Nephron (organoid): ENCODE measurements around the gene CAPN12.
"Not testable (repeated sequence)": the region's sequence is repeated elsewhere in the genome, so short reads cannot be mapped to it uniquely, and the experiment has no call there.

Source experiments
- H3K27ac Mint-ChIP-seq, 3 experiments: 2 replicates each; pipeline ENCODE4 v1.8.0; 2020; ENCODE audit warnings: mixed read lengths in 3 of 3, mild to moderate bottlenecking in 2 of 3, moderate library complexity in 1 of 3
- H3K27me3 Mint-ChIP-seq: 2 replicates; pipeline ENCODE4 v1.8.0; 2021; ENCODE audit warnings: low read depth, mild to moderate bottlenecking, moderate library complexity, mixed read lengths
- H3K36me3 Mint-ChIP-seq: 2 replicates; pipeline ENCODE4 v1.8.0; 2020; ENCODE audit warnings: low read depth, mixed read lengths
- H3K4me1 Mint-ChIP-seq: 2 replicates; pipeline ENCODE4 v1.8.0; 2020; ENCODE audit warnings: mixed read lengths
- H3K4me3 Mint-ChIP-seq, 3 experiments: 2 replicates each; pipeline ENCODE4 v1.8.0; 2020; ENCODE audit warnings: mild to moderate bottlenecking in 3 of 3, mixed read lengths in 3 of 3, moderate library complexity in 2 of 3
- H3K9me3 Mint-ChIP-seq: 2 replicates; pipeline ENCODE4 v1.8.0; 2020; ENCODE audit warnings: mixed read lengths
- CTCF ChIP-seq, 3 experiments: fragments of 200-600 bp; sonication (generic); IDR thresholded peaks; one replicate each; pipeline ENCODE4 v1.5.0; 2021; ENCODE audit warnings: antibody characterized with exemption in 3 of 3; ENCODE audit not compliant: unreplicated experiment in 3 of 3

The CAPN12 gene

GRCh38 chr19:38788478-38789243 lies 44.4 kb upstream of the CAPN12 start, which contains the start of gene LGALS7B:
TSS of gene LGALS7B (plus strand) at chr19:38789200. CDS start at chr19:38789227, 27 bp downstream.
- no peak for TF ChIP-seq CTCF (IDR thresholded peaks at IDR 0.05; ENCODE audit: unreplicated experiment in 3 of 3)
- peak within 1 kb of the TSS in 1 of 3 experiments; percentile 59 for H3K27ac Mint-ChIP-seq
- H3K4me1 Mint-ChIP-seq = peaks cover 10% of the 10 kb centered on the region
- H3K4me3 Mint-ChIP-seq = peak within 1 kb of the TSS in 1 of 3 experiments; percentile 2
- no peaks in the 10 kb centered on the region for H3K27me3 Mint-ChIP-seq
- H3K36me3 Mint-ChIP-seq = no peaks in the 10 kb centered on the region
- H3K9me3 Mint-ChIP-seq = no peaks in the 10 kb centered on the region

DNA sequence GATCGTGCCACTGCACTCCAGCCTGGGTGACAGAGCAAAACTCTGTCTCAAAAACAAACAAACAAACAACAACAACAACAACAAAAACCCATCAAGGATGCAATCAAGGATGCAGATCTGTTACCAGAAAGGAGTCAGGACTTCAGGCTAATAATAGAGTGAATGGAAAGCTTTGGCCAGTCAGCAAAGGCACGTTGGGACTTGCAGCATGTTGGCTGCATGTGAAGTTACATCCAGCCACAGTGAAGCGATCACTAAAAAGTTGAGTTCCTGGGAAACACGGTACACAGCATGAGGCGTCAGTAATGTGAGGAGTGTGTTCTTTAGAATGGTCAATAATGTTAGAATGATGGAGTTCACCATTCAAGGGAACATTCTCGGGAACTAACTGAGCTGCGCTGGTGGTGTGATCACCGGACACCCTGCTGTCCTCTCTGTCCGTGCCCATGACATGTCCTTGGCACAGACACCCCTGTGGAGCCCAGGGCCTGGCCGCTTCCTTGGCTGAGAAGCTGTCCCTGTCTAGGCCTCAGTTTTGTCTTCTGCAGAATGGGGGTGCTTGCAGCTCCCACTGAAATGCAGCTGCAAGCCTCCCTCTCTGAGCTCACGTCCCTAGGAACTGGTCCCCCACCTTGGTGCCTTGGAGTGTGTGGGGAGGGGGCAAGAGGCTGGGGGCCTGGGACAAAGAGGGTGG lies 42.4 kb upstream of the CAPN12 start:
- no peaks in the 10 kb centered on the region for H3K36me3 Mint-ChIP-seq
- no peaks in the 10 kb centered on the region for H3K9me3 Mint-ChIP-seq
- H3K4me3 Mint-ChIP-seq = no peak overlapping the region
- peaks cover 5% of the 10 kb centered on the region for H3K4me1 Mint-ChIP-seq
- H3K27me3 Mint-ChIP-seq = peaks cover 2% of the 10 kb centered on the region
- TF ChIP-seq CTCF (IDR thresholded peaks at IDR 0.05; ENCODE audit: unreplicated experiment in 3 of 3) = no peak
- H3K27ac Mint-ChIP-seq = peak overlapping the region in 1 of 3 experiments; percentile 73

GRCh38 chr19:38786061-38786460 lies 41.8 kb upstream of the CAPN12 start:
- not testable (repeated sequence) for H3K9me3 Mint-ChIP-seq

DNA sequence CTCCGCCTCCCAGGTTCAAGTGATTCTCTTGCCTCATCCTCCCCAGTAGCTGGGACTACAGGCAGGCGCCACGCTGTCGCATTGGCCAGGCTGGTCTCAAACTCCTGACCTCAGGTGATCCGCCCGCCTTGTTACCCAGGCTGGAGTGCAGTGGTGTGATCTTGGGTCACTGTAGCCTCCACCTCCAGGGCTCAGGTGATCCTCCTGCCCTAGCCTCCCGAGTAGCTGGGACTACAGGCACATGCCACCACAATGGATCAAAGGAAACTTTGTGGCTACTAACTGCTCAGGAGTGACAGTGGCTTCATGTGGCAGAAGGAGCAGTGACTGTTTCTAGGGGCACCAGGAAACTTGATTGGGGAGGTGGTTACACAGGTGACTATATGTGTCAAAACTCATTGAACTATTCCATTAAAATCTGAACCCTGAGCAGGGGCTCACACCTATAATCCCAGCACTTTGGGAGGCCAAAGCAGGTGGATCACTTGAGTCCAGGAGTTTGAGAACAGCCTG lies 41.0 kb upstream of the CAPN12 start:
- no peaks in the 10 kb centered on the region for H3K36me3 Mint-ChIP-seq
- TF ChIP-seq CTCF (IDR thresholded peaks at IDR 0.05; ENCODE audit: unreplicated experiment in 3 of 3) = no peak
- H3K4me3 Mint-ChIP-seq = no peak overlapping the region
- H3K4me1 Mint-ChIP-seq = peaks cover 5% of the 10 kb centered on the region
- no peak overlapping the region for H3K27ac Mint-ChIP-seq
- H3K9me3 Mint-ChIP-seq = no peaks in the 10 kb centered on the region
- peaks cover 17% of the 10 kb centered on the region for H3K27me3 Mint-ChIP-seq

More at GRCh38 chr19:38786061-38786460, 41.8 kb upstream of the CAPN12 start:
- not testable (repeated sequence) for H3K27me3 Mint-ChIP-seq, H3K36me3 Mint-ChIP-seq, H3K27ac Mint-ChIP-seq, H3K4me1 Mint-ChIP-seq, H3K4me3 Mint-ChIP-seq

DNA sequence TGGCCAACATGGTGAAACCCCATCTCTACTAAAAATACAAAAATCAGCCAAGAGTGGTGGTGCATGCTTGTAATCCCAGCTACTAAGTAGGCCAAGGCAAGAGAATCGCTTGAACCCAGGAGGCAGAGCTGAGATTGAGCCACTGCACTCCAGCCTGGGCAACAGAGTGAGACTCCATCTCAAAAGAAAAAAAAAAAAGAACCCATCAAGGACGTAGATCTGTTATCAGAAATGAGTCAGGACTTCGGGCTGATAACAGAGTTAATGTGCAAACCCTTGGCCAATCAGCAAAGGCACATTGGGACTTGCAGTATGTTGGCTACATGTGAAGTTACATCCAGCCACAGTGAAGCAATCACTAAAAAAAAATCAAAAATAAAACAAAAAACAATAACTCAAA lies 40.0 kb upstream of the CAPN12 start:
- Mint-ChIP-seq H3K4me1 (peaks cover 5% of the 10 kb centered on the region), H3K27me3 (peaks cover 17% of the 10 kb centered on the region), H3K27ac (no peak overlapping the region), H3K9me3 (no peaks in the 10 kb centered on the region), H3K4me3 (no peak overlapping the region), H3K36me3 (no peaks in the 10 kb centered on the region)
- TF ChIP-seq CTCF (IDR thresholded peaks at IDR 0.05; ENCODE audit: unreplicated experiment in 3 of 3) = no peak

DNA sequence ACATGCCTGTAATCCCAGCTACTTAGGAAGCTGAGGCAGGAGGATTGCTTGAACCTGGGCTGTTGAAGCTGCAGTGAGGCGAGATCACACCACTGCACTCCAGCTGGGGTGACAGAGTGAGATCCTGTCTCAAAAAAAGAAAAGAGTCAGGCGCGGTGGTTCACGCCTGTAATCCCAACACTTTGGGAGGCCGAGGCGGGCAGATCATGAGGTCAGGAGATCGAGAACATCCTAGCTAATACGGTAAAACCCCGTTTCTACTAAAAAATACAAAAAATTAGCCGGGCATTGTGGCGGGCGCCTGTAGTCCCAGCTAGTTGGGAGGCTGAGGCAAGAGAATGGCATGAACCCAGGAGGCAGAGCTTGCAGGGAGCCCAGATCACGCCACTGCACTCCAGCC lies 37.9 kb upstream of the CAPN12 start:
- H3K4me3 Mint-ChIP-seq, H3K4me1 Mint-ChIP-seq, H3K27ac Mint-ChIP-seq, H3K36me3 Mint-ChIP-seq, H3K9me3 Mint-ChIP-seq: not testable (repeated sequence)
- H3K27me3 Mint-ChIP-seq = peaks cover 22% of the 10 kb centered on the region
